ENCODE results near the gene CDH16.

DNA sequence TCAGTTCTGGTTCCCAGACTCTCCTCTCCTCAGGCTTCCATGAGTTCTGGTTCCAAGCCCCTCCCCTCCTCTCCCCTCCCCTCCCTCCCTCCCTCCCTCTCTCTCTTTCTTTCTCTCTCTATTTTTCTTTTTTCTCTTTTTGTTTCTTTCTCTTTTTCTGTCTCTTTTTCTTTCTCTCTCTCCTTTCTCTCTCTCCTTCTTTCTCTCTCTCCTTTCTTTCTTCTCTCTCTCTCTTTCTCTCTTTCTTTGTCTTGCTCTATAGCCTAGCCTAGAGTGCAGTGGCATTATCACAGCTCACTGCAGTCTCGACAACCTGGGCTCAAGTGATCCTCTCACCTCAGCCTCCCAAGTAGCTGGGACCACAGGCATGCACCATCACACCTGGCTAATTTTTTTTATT lies 41.6 kb upstream of the CDH16 start:
- TF ChIP-seq, protein P1, sequence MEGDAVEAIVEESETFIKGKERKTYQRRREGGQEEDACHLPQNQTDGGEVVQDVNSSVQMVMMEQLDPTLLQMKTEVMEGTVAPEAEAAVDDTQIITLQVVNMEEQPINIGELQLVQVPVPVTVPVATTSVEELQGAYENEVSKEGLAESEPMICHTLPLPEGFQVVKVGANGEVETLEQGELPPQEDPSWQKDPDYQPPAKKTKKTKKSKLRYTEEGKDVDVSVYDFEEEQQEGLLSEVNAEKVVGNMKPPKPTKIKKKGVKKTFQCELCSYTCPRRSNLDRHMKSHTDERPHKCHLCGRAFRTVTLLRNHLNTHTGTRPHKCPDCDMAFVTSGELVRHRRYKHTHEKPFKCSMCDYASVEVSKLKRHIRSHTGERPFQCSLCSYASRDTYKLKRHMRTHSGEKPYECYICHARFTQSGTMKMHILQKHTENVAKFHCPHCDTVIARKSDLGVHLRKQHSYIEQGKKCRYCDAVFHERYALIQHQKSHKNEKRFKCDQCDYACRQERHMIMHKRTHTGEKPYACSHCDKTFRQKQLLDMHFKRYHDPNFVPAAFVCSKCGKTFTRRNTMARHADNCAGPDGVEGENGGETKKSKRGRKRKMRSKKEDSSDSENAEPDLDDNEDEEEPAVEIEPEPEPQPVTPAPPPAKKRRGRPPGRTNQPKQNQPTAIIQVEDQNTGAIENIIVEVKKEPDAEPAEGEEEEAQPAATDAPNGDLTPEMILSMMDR (IDR thresholded peaks at IDR 0.05; ENCODE audit: low read depth, low read length) = no peak
- no peak for TF ChIP-seq EZH2phosphoT487 (IDR thresholded peaks at IDR 0.05; ENCODE audit: low read depth)
